WTC11 (cell line): ENCODE data around the gene FGG. TPM values are rescaled to one million over a fixed set of nuclear protein-coding genes. Genes with fewer than 3 reads are reported as not detected.

Experiments used
- ATAC-seq: fragments of 200-7000 bp; cut with Tn5 transposase; 2 replicates; pipeline ENCODE4 v1.10.0; 2021; ENCODE audit warnings: mild to moderate bottlenecking, moderate library complexity
- CTCF ChIA-PET: fragments of 300-600 bp; sonication (Branson Sonifier 250); formaldehyde crosslinking; loops from one replicate; lab custom pipeline; 2021; ENCODE audit warnings: antibody characterized with exemption; lab: Charles Lee
- POLR2A ChIA-PET: fragments of 350-600 bp; sonication (Branson Sonifier 250); formaldehyde crosslinking; loops from one replicate; lab custom pipeline; 2021; ENCODE audit warnings: antibody characterized with exemption; lab: Charles Lee
- DNase-seq: peaks from one replicate; pipeline ENCODE4 v3.0.0; 2021; ENCODE audit warnings: low spot score
- H3K27ac Mint-ChIP-seq: 2 replicates; pipeline ENCODE4 v1.8.0; 2021; ENCODE audit warnings: mixed read lengths
- H3K27me3 Mint-ChIP-seq: 2 replicates; pipeline ENCODE4 v1.8.0; 2021; ENCODE audit warnings: low read depth, mild to moderate bottlenecking, moderate library complexity, mixed read lengths
- H3K36me3 Mint-ChIP-seq: 2 replicates; pipeline ENCODE4 v1.8.0; 2021; ENCODE audit warnings: mixed read lengths
- H3K4me1 Mint-ChIP-seq: 2 replicates; pipeline ENCODE4 v1.8.0; 2022; ENCODE audit warnings: mixed read lengths
- H3K4me3 Mint-ChIP-seq: 2 replicates; pipeline ENCODE4 v1.8.0; 2021; ENCODE audit warnings: mild to moderate bottlenecking, moderate library complexity, mixed read lengths
- H3K9me3 Mint-ChIP-seq: 2 replicates; pipeline ENCODE4 v1.8.0; 2021; ENCODE audit warnings: mixed read lengths
- AFF4 ChIP-seq: sonication (generic); formaldehyde crosslinking; IDR thresholded peaks from 2 replicates; pipeline ENCODE4 v1.8.1; 2023; ENCODE audit warnings: mild to moderate bottlenecking, missing genetic modification reagents, borderline replicate concordance
- ESRRA ChIP-seq: sonication (generic); formaldehyde crosslinking; IDR thresholded peaks from 2 replicates; pipeline ENCODE4 v1.8.1; 2022; ENCODE audit warnings: mild to moderate bottlenecking, missing genetic modification reagents, borderline replicate concordance
- FOXP4 ChIP-seq: sonication (generic); formaldehyde crosslinking; IDR thresholded peaks from 2 replicates; pipeline ENCODE4 v1.8.0; 2022; ENCODE audit warnings: mild to moderate bottlenecking, missing genetic modification reagents
- GABPB1 ChIP-seq: sonication (generic); formaldehyde crosslinking; IDR thresholded peaks from 2 replicates; pipeline ENCODE4 v1.8.1; 2023; ENCODE audit warnings: mild to moderate bottlenecking, missing genetic modification reagents
- MYBL2 ChIP-seq: sonication (generic); formaldehyde crosslinking; IDR thresholded peaks from 2 replicates; pipeline ENCODE4 v1.8.1; 2023; ENCODE audit warnings: mild to moderate bottlenecking, moderate library complexity, missing genetic modification reagents
- NFYB ChIP-seq: sonication (generic); formaldehyde crosslinking; conservative IDR thresholded peaks from 2 replicates; pipeline ENCODE4 v1.8.0; 2022; ENCODE audit warnings: low read depth, missing genetic modification reagents
- OVOL2 ChIP-seq: fragments of 250-450 bp; sonication (Bioruptor Pico); IDR thresholded peaks from 2 replicates; pipeline ENCODE4 v1.9.0; 2021; ENCODE audit warnings: mild to moderate bottlenecking, borderline replicate concordance
- TCF7 ChIP-seq: sonication (generic); formaldehyde crosslinking; IDR thresholded peaks from 2 replicates; pipeline ENCODE4 v1.8.0; 2022; ENCODE audit warnings: mild to moderate bottlenecking, low read depth, missing genetic modification reagents, moderate library complexity
- TEAD4 ChIP-seq: sonication (generic); formaldehyde crosslinking; IDR thresholded peaks from 2 replicates; pipeline ENCODE4 v1.8.0; 2022; ENCODE audit warnings: mild to moderate bottlenecking, missing genetic modification reagents
- ZBTB43 ChIP-seq: sonication (generic); formaldehyde crosslinking; IDR thresholded peaks from 2 replicates; pipeline ENCODE4 v1.8.1; 2023; ENCODE audit warnings: mild to moderate bottlenecking, missing genetic modification reagents
- ZMAT4 ChIP-seq: fragments of 250-450 bp; sonication (Bioruptor Pico); IDR thresholded peaks from 2 replicates; pipeline ENCODE4 v1.9.0; 2021; ENCODE audit warnings: mild to moderate bottlenecking
- ZNF121 ChIP-seq: sonication (generic); formaldehyde crosslinking; IDR thresholded peaks from 2 replicates; pipeline ENCODE4 v1.8.0; 2023; ENCODE audit warnings: missing genetic modification reagents
- ZNF138 ChIP-seq: sonication (generic); formaldehyde crosslinking; conservative IDR thresholded peaks from 2 replicates; pipeline ENCODE4 v1.8.1; 2022; ENCODE audit warnings: mild to moderate bottlenecking, moderate library complexity, missing genetic modification reagents
- ZNF232 ChIP-seq: sonication (generic); formaldehyde crosslinking; IDR thresholded peaks from 2 replicates; pipeline ENCODE4 v1.8.0; 2022; ENCODE audit warnings: mild to moderate bottlenecking, missing genetic modification reagents
- ZNF281 ChIP-seq: sonication (generic); formaldehyde crosslinking; IDR thresholded peaks from 2 replicates; pipeline ENCODE4 v1.8.0; 2023; ENCODE audit warnings: mild to moderate bottlenecking, missing genetic modification reagents
- ZNF512 ChIP-seq: sonication (generic); formaldehyde crosslinking; IDR thresholded peaks from 2 replicates; pipeline ENCODE4 v1.8.1; 2022; ENCODE audit warnings: missing genetic modification reagents, borderline replicate concordance
- total RNA-seq: library from RNA; stranded (reverse); gene quantifications from 3 replicates; pipeline ENCODE4 v1.2.3, GENCODE V29; 2021

The FGG gene
- total RNA-seq, 1 experiment from 2014 or later: 2.4 TPM

- peak; percentile 93 for TF ChIP-seq GABPB1
- no peak for TF ChIP-seq FOXP4 (CRISPR knock-in tag)
- Mint-ChIP-seq H3K9me3 (no peaks in the 10 kb centered on the region), H3K27me3 (no peaks in the 10 kb centered on the region), H3K27ac (no peak within 1 kb of the TSS), H3K4me1 (peaks cover 3% of the 10 kb centered on the region), H3K4me3 (no peak within 1 kb of the TSS), H3K36me3 (no peaks in the 10 kb centered on the region)
- ChIA-PET CTCF (interaction anchor here (1.0 to 2.1 kb wide), 2 partner anchors 31 to 153 kb away, joined by 6 read pairs; partner anchors contain the start of gene LRAT), POLR2A (no interaction called here)
- DNase-seq (no peak), ATAC-seq (peak; percentile 73)
Measured at GRCh38 chr4:154590329-154591006, 22.0 kb downstream of the FGG start, which contains the start of gene FGA. TSS of gene FGA (minus strand) at chr4:154590742. CDS start at chr4:154590687, 55 bp downstream.

- H3K4me3 Mint-ChIP-seq: no peak overlapping the region
- ATAC-seq (peak; percentile 32; the same call in 1 of the 2 replicates), DNase-seq (no peak)
- H3K27ac Mint-ChIP-seq: no peak overlapping the region; the same call in 1 of the 2 replicates
- no peak for TF ChIP-seq ZNF121 (CRISPR knock-in tag)
- no peak for TF ChIP-seq MYBL2 (CRISPR knock-in tag)
- TF ChIP-seq ZMAT4 (CRISPR knock-in tag): no peak
- no peak for TF ChIP-seq ESRRA (CRISPR knock-in tag)
- no peak for TF ChIP-seq ZBTB43 (CRISPR knock-in tag)
- TF ChIP-seq TEAD4: no peak
- no peak for TF ChIP-seq OVOL2 (CRISPR knock-in tag)
- TF ChIP-seq ZNF512: no peak
- no peak for TF ChIP-seq ZNF138 (CRISPR knock-in tag)
- TF ChIP-seq TCF7: no peak
- TF ChIP-seq ZNF232 (CRISPR knock-in tag): no peak
- no peak for TF ChIP-seq ZNF281
- TF ChIP-seq AFF4 (CRISPR knock-in tag): no peak
- TF ChIP-seq NFYB (CRISPR knock-in tag): no peak
- CTCF ChIA-PET: interaction anchor here (2.1 kb wide), 1 partner anchor 29 kb away, joined by 13 read pairs; no protein-coding TSS in a partner anchor
- H3K4me1 Mint-ChIP-seq: peaks cover 3% of the 10 kb centered on the region
- H3K36me3 Mint-ChIP-seq: no peaks in the 10 kb centered on the region
- H3K27me3 Mint-ChIP-seq: no peaks in the 10 kb centered on the region
- POLR2A ChIA-PET: no interaction called here
- H3K9me3 Mint-ChIP-seq: no peaks in the 10 kb centered on the region
Measured at GRCh38 chr4:154589296-154590197, 22.9 kb downstream of the FGG start.
